Stimulated activated CD8-positive, alpha-beta memory T cell treated with anti-CD3 and anti-CD28 coated beads, Interleukin-4, amount 100 ng/mL, for 4 hours (primary cell): ENCODE results near the gene IL24.
A peak's percentile ranks its signal among the peaks of the same experiment; 100 is the strongest.

ENCODE experiments used
- DNase-seq, 2 donors: peaks; one replicate each; pipeline ENCODE4 v3.0.0-alpha.2; 2020; ENCODE audit warnings: low read depth in 2 of 2, low spot score in 1 of 2

The IL24 gene

GRCh38 chr1:206903687-206904086, 6.4 kb downstream of the IL24 start:
- no peak for DNase-seq

- no peak for DNase-seq
These were observed 7.3 kb downstream of the IL24 start for GRCh38 chr1:206904423-206905142.

DNA sequence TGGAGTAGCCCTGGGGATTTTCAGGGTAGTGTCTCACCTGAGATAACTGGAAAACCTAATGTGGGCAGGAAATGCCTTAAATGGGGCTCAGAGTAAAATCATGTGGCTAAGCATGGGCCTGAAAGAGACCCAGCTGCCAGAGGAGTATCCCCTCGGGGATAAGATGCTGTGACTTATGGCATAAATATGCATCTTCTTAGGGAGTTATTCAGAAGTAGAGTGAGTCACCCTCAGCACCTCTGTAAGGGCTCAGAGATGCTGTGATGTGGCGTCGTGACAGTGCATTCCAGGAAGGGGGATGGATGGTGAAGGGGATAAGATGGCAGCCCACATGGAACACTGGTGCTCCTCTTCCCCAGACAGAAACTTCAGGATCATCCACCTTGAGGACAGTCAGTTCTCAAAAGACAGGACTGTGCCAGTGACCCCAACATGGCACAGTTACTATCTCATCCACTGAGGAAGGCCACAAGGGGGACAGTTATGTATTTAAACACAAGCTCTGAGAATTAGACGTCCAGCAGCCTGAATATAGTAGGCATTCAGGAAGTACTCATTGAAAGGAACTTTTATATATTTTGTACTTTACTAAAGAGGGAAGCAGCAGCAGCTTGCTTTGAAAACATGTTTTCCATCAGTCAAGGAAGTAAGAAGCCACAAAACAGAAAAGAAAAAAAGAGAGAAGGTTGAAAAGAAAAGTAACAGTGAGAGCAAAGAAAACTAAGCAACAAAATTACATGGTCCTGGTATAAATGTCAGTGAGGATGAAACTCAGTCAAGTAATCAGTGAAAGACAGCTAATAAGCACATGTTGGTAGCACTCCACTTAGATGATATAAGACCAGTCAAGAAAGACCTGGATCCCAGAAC, 8.3 kb downstream of the IL24 start:
- DNase-seq = no peak

DNA sequence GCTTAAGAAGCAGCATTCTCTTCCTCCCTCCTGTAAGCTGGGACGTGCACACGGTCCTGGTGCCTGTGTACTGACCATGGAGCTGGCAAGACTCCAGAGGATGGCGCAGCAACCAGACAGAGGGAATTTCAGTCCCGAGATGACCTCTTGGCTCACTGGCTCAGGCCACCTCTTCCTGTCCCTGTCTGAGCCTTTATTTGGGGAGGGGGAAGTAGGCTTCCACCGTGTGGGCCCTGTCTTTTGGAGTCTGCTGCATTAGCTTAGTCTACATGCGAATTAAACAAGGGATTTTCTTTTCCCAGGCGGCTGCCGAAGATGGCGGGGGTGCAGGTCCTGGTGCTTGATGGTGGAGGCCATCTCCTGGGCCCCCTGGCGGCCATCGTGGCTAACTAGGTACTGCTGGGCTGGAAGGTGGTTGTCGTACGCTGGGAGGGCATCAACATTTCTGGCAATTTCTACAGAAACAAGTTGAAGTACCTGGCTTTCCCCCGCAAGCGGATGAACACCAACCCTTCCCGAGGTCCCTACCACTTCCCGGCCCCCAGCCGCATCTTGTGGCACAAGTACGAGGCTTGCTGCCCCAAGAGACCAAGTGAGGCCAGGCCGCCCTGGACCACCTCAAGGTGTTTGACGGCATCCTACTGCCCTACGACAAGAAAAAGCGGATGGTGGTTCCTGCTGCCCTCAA, 10.2 kb downstream of the IL24 start:
- DNase-seq = no peak

DNA sequence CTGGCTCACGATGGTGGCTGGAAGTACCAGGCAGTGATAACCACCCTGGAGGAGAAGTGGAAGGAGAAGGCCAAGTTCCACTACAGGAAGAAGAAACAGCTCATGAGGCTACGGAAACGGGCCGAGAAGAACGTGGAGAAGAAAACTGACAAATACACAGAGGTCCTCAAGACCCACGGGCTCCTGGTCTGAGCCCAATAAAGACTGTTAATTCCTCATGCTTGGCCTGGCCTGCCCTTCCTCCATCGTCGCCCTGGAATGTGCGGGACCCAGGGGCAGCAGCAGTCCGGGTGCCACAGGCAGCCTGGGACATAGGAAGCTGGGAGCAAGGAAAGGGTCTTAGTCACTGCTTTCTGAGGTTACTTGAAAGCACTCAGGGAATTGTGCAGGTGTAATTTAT, 10.8 kb downstream of the IL24 start:
- DNase-seq = no peak

GRCh38 chr1:206909161-206909882, 12.1 kb downstream of the IL24 start:
- DNase-seq = no peak

DNA sequence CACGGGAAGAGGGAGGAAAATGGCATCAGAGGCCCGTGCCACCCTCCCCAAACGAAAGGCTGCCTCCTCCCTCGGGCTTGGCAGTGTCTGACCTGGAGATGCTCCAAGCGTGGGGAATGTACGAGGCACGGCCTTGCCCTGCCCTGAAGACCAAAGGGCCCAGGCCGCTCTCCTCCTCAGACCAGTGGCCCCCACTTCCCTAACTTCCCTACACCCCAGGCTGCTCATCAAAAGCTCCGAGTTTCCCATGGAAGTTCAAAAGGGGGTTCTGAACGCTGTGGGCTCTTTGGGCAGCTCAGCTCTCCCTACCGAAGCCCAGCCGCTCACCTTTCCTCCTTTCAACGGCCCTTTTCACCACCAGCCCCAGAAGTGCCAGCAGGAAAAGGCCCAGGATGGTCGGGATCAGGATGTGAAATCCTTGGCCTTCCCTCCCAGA, 12.7 kb downstream of the IL24 start:
- DNase-seq = no peak

GRCh38 chr1:206911064-206911663, 13.9 kb downstream of the IL24 start:
- no peak for DNase-seq

GRCh38 chr1:206912445-206913095, 15.3 kb downstream of the IL24 start:
- DNase-seq = peak; percentile 23 to 39

DNA sequence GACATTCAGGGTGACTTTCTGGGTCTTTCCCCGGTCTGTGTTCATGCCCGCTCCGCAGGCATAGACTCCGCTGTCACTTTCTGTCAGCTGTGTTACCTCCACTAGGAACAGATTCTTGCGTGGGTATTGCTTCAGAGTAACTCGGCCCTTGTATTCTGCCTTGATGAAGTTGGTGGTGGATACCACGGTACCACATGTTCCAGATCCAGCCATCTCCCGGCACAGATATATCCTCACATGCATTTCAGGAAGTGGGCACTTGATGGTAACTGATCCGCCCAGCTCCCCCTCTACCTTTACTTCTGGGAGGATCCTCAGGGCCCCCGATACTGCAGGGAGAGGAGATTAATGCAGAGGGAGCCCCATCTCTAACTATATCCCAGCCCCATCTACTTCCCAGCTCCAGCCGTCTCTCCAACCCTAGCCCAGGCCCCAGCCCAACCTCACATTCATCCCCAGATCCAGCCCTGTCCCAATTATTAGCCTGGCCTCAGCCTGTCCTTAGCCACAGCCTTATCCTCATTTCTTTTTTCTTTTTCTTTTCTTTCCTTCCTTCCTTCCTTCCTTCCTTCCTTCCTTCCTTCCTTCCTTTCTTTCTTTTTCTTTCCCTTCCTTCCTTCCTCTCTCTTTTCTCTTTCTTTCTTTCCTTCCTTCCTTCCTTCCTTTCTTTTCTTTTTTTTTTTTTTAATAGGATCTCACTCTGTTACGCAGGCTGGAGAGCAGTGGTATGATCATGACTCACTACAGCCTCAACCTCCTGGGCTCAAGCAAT, 16.7 kb downstream of the IL24 start:
- no peak for DNase-seq

DNA sequence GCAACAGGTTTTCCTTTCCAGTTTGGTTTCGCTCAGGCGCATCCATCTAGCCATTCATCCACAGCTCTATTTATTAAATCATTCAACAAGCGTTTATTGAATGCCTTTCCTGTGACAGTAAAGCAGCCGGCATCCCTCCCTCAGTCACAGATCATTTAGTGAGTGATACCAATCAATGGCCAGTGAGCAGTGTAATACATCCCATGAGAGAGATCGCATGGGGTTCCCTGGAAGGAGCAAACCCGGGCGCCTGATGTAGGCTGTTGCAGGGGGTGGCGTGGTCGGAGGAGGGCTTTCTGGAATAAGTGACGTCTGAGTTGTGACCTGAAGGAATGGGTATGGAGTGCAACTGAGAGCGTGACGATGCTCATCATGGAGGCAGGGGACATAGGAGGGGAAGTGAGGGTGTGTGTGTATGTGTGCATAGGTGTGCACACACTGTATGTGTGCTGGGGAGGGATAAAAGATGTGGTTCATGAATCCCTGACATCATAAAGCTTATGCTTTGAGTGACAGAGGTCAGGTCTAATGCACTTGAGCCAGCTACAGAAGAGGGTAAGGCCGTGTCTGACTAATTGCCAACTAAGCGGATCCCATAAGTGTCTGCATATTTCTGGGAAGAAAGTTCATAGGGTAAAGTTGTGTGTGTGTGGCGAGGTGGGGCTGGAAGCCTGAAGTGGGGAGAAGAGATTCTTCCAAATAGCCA, 17.9 kb downstream of the IL24 start:
- no peak for DNase-seq

- no peak for DNase-seq
These were observed 18.9 kb downstream of the IL24 start for GRCh38 chr1:206916000-206916709.

GRCh38 chr1:206918076-206918475, 20.8 kb downstream of the IL24 start:
- no peak for DNase-seq

DNA sequence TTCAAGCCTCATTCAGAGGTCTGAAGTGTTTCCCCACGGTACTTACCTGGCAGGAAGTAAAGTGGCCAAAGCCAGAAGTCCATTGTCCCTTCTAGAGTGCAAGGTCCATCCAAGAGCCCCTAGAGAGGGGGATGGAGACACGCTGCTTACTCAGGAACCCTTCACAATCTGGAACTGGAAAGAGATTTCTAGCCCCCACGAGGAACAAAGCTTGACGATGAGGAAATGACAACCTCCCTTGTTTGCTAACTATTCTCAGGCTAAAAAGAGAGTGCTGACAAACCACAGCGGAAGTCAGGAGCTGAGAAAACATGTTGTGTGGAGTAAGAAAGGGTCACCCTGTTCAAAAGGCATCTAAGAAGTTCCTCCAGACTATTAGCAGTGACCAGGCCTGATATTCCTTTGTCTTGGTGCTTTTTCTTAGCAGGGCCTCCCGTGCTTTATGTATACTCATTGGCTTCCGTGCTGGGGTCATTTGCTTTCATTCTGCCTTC, 24.6 kb downstream of the IL24 start, which contains the start of gene FCMR:
Gene FCMR, minus strand, starts transcription at position 170 of the 494 bp plus-strand sequence. Its CDS starts 87 bp downstream, at position 83.
- no peak for DNase-seq

DNA sequence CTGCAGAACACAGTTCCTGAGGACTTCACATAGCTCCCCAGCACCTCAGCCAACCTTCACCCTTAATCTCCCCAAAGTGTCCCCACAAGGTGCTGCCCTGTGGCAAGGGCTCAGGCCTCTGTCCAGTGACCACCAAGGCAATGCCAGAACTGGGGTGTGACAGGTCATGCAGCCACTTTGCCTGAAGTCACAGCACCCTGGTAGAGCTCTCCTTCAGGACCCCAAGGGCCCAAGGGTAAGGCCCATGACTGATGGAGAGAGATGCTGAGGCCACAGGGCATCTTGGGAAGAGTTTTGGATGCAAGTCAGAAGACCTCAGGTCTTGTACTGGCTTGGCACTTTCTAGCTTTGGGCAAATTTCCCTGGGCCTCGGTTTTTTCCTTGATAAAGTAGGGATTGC, 25.3 kb downstream of the IL24 start:
- no peak for DNase-seq

GRCh38 chr1:206923009-206923960, 26.0 kb downstream of the IL24 start:
- DNase-seq = peak; percentile 40 to 52
